ENCODE results near the gene NFAM1. TPM values are rescaled to one million over a fixed set of nuclear protein-coding genes. Genes with fewer than 3 reads are reported as not detected.

The NFAM1 gene
- total RNA-seq, 1 experiment from 2014 or later, result 0.12 TPM

DNA sequence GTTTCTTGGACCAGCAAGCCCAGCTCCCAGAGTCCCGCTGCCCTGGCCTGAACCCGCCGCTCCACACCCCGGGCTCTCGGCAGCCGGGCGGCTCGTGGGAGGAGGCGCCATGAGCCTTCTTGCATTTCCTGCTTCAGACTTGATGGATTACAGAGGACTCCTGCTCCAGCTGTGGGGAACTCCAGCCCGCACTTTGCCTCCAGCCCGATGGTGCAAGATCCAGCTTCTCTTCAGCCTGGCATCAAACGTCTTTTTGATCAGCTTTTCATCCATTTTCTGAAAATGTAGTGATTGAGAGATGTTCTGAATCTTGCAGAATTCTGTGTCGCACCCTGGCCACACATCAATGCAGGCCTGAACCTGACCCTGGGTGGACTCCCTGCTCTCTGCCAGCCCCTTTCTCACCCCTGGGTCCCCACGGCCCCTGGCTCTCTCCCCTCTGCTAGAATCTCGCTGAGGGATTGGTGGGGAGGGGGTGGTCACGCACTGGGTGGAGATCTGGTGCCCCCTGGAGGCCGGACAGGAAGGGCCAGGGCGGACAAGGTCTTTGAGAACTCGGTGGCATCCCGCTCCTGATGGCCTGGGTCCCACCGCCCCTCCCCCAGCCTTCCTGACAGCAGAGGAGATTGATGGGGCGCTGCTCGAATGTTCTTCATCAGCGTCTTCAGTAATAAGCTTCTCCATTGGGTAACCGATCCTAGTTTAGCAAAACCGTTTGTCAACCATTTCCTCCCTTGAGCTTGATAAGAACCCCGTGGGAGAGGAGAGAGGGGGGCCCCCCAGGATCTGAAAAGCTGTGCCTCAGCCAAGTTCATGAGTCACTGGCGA, 12.1 kb upstream of the NFAM1 start:
- Histone ChIP-seq H2AFZ (ENCODE audit: low read depth, low read length, poor library complexity, severe bottlenecking) (peak overlapping the region; percentile 89), H3K4me3 (replicated peaks in 1 of 2; ENCODE audit: low read depth in 1 of 2, low read length in 2 of 2) (peak overlapping the region; percentile 40 to 49), H3K9me2 (ENCODE audit: insufficient read depth) (no peaks in the 10 kb centered on the region), H3K79me2 (ENCODE audit: insufficient read depth, low read length) (no peaks in the 10 kb centered on the region), H3K9me3 (ENCODE audit: control insufficient read depth in 1 of 2, insufficient read depth in 1 of 2, low read depth in 1 of 2, low read length in 2 of 2) (no peaks in the 10 kb centered on the region), H3K27me3 (ENCODE audit: insufficient read depth, low read length) (no peaks in the 10 kb centered on the region), H3K4me2 (ENCODE audit: low read length) (peak overlapping the region; percentile 81), H4K20me1 (ENCODE audit: insufficient read depth) (no peaks in the 10 kb centered on the region), H3K36me3 (ENCODE audit: control insufficient read depth in 1 of 2, insufficient read depth in 2 of 2, low read length in 2 of 2) (no peaks in the 10 kb centered on the region), H3K9ac (ENCODE audit: low read length) (peak overlapping the region; percentile 32), H3K27ac (ENCODE audit: low read depth, low read length) (peak overlapping the region; percentile 29; the same call in 1 of the 2 replicates), H3K4me1 (ENCODE audit: control insufficient read depth in 1 of 2, insufficient read depth in 2 of 2, low read length in 2 of 2) (peaks cover 11 to 21% of the 10 kb centered on the region in 2 experiments)
- POLR2A ChIA-PET, result interaction anchor here (1.3 kb wide), 1 partner anchor 354 kb away, joined by 4 read pairs; the partner anchor contains the start of gene NDUFA6
- RAD21 ChIA-PET (ENCODE audit: low non-redundant PET in 1 of 2, low total read pairs in 2 of 2, uncharacterized antibody in 2 of 2, unreplicated experiment in 2 of 2), result interaction anchor here (0.6 to 1.4 kb wide), 4 partner anchors 26 to 497 kb away, joined by 3 to 5 read pairs (median 4); partner anchors contain the start of gene NDUFA6 (in 1 of the 2)
- DNase-seq (ENCODE audit: low read depth, low spot score), result peak; percentile 67
- no TSS peak for BruUV-seq (replicated peaks)
- peak; percentile 89 for ATAC-seq
- intact Hi-C loops (cut with micrococcal nuclease), result loop anchor here (2.0 kb wide), 1 partner anchor 477 kb away; no protein-coding TSS in a partner anchor
- TF ChIP-seq YY1 (IDR thresholded peaks at IDR 0.05; ENCODE audit: extremely low read depth, insufficient replicate concordance, low read depth, low read length) (peak; percentile 77), POLR2A (IDR thresholded peaks at IDR 0.05; ENCODE audit: borderline replicate concordance, extremely low read depth, insufficient read depth, insufficient read length) (peak; percentile 44), TCF7L2 (IDR thresholded peaks at IDR 0.05; ENCODE audit: borderline replicate concordance, extremely low read depth, insufficient read depth, insufficient read length) (peak; percentile 47), POLR2AphosphoS5 (IDR thresholded peaks at IDR 0.05; ENCODE audit: low read depth, low read length) (peak; percentile 36; the same call in 1 of the 2 replicates), EZH2phosphoT487 (IDR thresholded peaks at IDR 0.05; ENCODE audit: borderline replicate concordance) (no peak), RAD21 (IDR thresholded peaks at IDR 0.05; ENCODE audit: low read depth) (peak; percentile 86)
- TF ChIP-seq, protein P1, sequence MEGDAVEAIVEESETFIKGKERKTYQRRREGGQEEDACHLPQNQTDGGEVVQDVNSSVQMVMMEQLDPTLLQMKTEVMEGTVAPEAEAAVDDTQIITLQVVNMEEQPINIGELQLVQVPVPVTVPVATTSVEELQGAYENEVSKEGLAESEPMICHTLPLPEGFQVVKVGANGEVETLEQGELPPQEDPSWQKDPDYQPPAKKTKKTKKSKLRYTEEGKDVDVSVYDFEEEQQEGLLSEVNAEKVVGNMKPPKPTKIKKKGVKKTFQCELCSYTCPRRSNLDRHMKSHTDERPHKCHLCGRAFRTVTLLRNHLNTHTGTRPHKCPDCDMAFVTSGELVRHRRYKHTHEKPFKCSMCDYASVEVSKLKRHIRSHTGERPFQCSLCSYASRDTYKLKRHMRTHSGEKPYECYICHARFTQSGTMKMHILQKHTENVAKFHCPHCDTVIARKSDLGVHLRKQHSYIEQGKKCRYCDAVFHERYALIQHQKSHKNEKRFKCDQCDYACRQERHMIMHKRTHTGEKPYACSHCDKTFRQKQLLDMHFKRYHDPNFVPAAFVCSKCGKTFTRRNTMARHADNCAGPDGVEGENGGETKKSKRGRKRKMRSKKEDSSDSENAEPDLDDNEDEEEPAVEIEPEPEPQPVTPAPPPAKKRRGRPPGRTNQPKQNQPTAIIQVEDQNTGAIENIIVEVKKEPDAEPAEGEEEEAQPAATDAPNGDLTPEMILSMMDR (IDR thresholded peaks at IDR 0.05 in 2 of 3, conservative IDR thresholded peaks at IDR 0.05 in 1 of 3; ENCODE audit: borderline replicate concordance in 1 of 3, insufficient read depth in 1 of 3, low read depth in 2 of 3, low read length in 2 of 3), result peak; percentile 75 to 92 (median 90)
- TF ChIP-seq, protein P2, sequence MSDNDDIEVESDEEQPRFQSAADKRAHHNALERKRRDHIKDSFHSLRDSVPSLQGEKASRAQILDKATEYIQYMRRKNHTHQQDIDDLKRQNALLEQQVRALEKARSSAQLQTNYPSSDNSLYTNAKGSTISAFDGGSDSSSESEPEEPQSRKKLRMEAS (IDR thresholded peaks at IDR 0.05), result no peak
- CTCF ChIA-PET, result interaction anchor here (0.6 to 2.9 kb wide), 21 partner anchors 8 to 777 kb away, joined by 3 to 32 read pairs (median 3); partner anchors contain the start of genes CENPM, NDUFA6 and TNFRSF13C
